GM21717 (cell line): ENCODE data around the gene BLNK.

Experiments used
- ATAC-seq: cut with Tn5 transposase; IDR thresholded peaks from one replicate; pipeline ENCODE4 v1.9.1; 2021; ENCODE audit warnings: mild to moderate bottlenecking, moderate library complexity; ENCODE audit not compliant: unreplicated experiment

BLNK gene

GRCh38 chr10:96264938-96265337, 6.4 kb downstream of the BLNK start:
- no peak for ATAC-seq

- no peak for ATAC-seq
Observed at GRCh38 chr10:96263669-96264068, 7.7 kb downstream of the BLNK start.

DNA sequence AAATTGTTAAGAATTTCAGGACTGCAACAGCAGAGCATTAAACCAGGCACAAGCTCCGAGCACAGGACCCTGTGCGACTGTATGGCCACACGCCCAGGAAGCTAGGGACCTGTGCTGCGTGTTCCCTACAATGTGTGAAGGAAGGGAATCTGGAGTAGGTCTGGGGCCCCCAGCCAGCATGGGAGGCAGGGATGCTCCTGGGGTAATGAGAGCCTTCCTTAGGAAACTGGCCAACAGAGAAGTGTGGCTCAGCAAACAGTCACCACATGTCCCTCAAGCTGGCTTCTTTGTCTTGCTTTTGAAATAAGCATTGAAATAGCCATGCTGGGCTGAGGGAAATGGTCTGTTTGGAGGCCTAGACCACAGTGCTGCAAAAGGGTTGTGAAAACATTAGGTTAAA, 8.2 kb downstream of the BLNK start:
- no peak for ATAC-seq

DNA sequence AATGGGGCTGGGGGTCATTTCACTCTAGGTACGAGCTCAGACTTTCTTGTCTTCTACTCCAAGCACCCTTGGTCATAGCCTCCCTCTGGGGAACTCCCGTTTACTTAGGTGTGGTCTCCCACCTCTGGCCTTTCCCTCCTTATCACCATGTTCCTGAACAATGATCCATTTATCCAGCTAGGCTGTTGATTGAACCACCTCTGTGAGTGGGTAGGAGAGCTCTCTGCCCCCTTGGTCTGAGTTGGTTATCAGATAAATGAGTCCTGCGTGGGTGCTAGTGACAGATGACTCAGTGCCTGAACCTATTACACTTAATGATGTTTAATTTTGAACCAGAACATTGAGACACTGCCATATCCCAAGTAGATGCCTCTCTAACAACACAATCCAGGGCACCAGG, 9.4 kb downstream of the BLNK start:
- no peak for ATAC-seq

DNA sequence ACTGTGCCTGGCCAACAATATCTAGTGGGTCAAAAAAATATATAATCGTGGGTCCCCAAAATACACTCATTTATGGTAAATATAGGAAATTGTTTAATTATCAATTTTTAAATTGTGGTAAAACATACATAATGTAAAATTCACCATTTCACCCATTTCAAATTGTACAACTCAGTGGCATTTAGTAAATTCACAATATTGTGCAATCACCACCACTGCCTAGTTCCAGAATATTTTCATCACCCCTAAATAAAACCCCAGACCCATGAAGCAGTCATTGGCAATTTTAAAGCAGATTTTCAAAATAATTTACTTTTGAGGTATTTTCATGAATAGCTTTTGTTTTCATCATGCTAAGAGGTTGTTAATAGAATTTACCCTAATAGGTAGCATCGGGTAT, 10.2 kb downstream of the BLNK start:
- no peak for ATAC-seq

DNA sequence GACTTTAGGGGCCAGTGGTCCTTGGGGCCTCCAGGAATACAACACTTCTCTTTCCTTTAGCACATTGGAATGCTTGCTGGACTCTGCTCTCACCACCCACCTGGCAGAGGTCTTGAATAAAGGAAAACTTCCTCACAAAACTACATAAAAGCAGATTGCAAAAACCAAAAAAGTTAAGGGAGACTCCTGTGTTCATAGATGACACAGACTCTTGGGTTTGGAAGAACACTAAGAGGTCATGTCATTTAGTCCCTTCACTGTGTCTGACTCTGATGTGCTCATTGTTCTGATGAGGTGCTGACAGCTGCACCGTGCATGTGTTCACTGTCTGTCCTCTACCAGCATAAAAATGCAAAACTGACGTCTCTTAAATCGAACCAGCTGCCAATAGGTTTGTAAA, 11.4 kb downstream of the BLNK start:
- ATAC-seq: no peak

DNA sequence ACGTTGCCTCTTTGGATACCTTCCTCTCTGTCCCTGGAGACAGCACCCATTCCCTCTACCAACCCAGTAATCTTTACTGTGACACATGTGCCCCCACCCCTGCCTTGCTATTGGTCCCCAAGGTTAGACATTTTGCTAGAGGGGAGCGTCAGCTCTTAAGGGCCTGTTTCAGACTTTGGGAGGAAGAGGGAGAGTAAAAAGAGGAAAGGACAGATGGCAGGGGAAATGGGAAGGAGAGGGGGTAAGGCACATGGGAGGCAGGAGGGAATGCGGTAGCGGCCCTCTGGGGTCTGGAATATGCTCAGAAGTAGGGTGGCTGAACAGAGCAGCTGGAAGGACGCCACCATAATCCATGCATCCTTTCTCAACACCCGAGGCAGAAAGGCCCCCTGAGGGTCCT, 12.2 kb downstream of the BLNK start:
- ATAC-seq: no peak

- ATAC-seq: no peak
Observed at GRCh38 chr10:96257944-96258343, 13.4 kb downstream of the BLNK start.

DNA sequence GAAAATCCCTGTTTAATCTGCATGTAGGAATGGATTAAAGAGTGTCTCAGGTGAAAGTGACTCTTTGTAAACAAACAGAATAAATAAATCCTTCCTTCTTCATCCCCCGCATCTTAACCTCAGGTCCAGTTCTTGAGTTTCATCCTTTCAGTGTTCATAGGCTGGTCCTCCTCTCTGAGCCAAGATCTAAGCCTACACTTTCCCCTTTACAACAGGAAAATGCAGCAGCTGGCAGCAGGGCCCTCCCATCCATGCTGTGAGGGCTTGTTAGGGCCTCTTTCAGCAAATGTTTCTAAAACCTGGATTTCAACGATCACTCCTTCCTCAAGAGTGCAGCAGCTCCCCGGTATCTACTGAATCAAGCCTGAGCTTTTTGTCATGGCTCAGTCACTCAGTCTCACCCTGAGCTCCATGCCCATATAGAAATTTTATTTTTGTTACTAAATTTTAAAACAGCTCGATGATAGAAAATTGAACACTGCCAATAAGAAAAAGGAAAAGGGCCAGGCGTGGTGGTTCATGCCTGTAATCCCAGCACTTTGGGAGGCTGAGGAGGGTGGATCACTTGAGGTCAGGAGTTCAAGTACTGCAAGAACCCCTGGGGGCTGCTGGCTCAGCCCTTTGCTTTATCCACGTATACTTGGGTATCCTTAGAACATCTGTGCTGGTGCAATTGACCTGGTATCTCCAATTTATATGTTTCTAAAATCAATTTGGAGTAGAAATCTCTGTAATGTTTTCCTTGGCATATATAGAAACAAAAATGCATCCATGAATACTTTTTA, 15.6 kb downstream of the BLNK start:
- ATAC-seq: no peak

DNA sequence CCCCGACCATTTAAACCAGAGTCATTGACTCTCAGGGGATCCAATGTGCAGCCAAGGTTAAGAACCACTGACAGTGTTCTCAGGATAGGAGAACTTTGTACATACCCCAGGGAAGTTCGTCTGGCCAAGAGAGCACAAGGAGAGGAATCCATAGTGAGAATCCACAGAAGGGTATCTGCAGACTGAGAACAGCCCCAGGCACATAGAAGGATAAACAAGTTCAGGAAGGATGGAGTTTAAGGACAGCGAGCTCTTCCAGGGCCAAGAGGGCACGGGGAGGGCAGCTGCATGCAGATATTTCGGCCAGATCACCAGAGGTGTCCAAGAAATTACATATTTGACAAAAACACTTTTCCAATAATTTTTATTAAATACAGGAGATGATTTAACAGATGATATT, 16.4 kb downstream of the BLNK start:
- no peak for ATAC-seq

DNA sequence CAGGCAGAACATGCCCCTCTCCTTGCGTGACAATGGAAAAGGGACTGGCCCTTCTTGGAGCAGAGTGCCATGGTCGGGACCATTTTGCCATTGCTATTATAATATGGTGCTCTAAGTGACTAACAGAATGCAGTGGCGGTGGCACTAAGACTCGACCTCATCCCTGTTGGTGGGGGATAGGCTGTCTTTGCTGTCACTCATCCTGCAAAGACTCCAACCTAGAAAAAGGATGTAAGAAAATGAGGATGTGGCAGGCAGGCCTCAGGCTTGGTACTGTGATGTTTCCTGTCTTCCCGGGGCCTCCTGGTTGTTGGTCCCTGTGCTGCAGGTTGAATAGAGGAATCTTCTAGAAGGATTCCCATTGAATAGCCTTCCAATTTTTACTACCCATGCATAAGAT, 18.6 kb downstream of the BLNK start:
- no peak for ATAC-seq

- ATAC-seq: no peak
Observed at GRCh38 chr10:96250349-96250748, 21.0 kb downstream of the BLNK start.

GRCh38 chr10:96249264-96249663, 22.1 kb downstream of the BLNK start:
- no peak for ATAC-seq

DNA sequence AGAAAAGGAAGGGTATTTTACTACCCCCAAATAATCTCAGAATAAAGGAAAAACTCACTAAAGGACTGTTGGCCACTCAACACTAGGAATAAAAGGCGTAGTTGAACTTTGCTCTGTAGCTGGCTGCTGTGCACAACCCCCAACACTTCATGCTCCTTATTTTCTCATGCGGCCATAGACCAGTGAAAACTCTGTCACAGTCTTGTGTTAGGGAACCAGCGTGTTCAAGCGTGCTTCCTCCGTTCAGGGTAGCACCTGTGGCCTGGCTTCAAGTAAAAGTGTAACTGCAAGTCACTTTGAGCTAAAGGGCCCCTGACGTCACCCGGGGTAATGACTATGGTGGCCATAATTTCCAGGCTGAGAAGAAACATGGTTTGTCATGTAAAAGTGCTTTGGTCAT, 27.0 kb downstream of the BLNK start:
- ATAC-seq: peak; percentile 97

DNA sequence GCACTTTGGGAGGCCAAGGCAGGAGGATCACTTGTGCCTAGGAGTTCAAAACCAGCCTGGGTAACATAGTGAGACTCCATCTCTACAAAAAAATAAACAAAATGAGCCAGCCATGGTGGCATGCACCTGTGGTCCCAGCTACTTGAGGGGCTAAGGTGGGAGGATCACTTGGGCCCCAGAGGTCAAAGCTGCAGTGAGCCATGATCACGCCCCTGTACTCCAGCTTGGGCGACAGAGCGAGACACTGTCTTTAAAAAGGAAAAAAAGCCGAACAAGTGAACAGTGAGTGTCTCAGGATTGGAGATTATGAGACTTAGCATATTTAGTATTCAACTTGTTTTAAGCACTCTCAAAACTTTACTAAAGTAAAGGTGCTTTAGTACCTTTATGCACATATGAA, 28.1 kb downstream of the BLNK start:
- ATAC-seq: no peak

- ATAC-seq: no peak
Observed at GRCh38 chr10:96242822-96243221, 28.5 kb downstream of the BLNK start.

GRCh38 chr10:96238646-96239623, 32.4 kb downstream of the BLNK start:
- no peak for ATAC-seq

GRCh38 chr10:96236876-96237275, 34.5 kb downstream of the BLNK start:
- ATAC-seq: no peak

GRCh38 chr10:96236090-96236478, 35.3 kb downstream of the BLNK start:
- no peak for ATAC-seq

GRCh38 chr10:96235326-96236089, 35.9 kb downstream of the BLNK start:
- ATAC-seq: no peak

DNA sequence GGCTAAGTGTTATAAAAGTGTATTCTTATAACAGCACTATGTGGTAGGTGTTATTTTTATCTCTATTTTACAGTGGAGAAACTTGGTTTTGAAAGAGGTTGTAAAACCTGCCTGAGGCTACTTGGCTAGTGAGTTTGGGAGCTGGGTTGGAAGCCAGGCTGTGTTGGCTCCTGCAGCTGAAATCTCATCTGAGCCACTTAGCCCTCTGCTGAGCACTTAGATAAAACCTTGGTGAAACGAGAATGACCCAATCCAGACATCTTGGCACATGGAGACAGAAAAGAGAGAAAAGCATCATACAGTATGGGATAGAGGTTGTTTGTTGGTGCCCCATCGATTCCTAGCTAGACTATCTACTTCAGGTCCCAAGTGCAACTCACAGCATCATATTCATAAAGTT, 37.4 kb downstream of the BLNK start:
- no peak for ATAC-seq
